ENCODE results near the gene GHDC.

DNA sequence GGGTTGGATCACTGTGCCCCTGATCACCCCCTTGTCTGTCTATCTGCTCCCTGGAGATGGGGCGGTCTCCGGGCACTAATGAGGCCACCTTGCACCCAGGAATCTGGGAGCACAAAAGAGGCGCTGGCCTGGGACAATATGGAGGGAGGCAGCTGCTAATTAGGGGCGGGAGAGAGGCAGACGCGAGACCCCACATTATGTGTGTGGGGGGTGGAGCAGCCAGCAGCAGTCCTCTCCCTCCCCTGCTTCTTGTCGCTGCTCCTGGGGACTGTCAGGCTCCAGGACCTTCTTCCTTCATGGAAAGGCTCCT is 8.7 kb downstream of the GHDC start:
- TF ChIP-seq, protein P1, sequence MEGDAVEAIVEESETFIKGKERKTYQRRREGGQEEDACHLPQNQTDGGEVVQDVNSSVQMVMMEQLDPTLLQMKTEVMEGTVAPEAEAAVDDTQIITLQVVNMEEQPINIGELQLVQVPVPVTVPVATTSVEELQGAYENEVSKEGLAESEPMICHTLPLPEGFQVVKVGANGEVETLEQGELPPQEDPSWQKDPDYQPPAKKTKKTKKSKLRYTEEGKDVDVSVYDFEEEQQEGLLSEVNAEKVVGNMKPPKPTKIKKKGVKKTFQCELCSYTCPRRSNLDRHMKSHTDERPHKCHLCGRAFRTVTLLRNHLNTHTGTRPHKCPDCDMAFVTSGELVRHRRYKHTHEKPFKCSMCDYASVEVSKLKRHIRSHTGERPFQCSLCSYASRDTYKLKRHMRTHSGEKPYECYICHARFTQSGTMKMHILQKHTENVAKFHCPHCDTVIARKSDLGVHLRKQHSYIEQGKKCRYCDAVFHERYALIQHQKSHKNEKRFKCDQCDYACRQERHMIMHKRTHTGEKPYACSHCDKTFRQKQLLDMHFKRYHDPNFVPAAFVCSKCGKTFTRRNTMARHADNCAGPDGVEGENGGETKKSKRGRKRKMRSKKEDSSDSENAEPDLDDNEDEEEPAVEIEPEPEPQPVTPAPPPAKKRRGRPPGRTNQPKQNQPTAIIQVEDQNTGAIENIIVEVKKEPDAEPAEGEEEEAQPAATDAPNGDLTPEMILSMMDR (IDR thresholded peaks at IDR 0.05): no peak
- TF ChIP-seq POLR2A (IDR thresholded peaks at IDR 0.05): no peak
- TF ChIP-seq POLR2AphosphoS5 (IDR thresholded peaks at IDR 0.05): no peak
